Stimulated activated naive CD8-positive, alpha-beta T cell treated with anti-CD3 and anti-CD28 coated beads, Interleukin-15, Interleukin-2, amounts not matched to agents 100 U/mL and 50 U/mL, for 24 hours (primary cell): ENCODE measurements around the gene IFT80.

Experiments used
- ATAC-seq: fragments of 150-1000 bp; cut with Tn5 transposase; one replicate; pipeline ENCODE4 v1.10.0; 2021
- DNase-seq: peaks from one replicate; pipeline ENCODE4 v3.0.0; 2021

The IFT80 gene

GRCh38 chr3:160400702-160401150 lies 1.7 kb upstream of the IFT80 start:
- ATAC-seq (no peak), DNase-seq (peak; percentile 35)

DNA sequence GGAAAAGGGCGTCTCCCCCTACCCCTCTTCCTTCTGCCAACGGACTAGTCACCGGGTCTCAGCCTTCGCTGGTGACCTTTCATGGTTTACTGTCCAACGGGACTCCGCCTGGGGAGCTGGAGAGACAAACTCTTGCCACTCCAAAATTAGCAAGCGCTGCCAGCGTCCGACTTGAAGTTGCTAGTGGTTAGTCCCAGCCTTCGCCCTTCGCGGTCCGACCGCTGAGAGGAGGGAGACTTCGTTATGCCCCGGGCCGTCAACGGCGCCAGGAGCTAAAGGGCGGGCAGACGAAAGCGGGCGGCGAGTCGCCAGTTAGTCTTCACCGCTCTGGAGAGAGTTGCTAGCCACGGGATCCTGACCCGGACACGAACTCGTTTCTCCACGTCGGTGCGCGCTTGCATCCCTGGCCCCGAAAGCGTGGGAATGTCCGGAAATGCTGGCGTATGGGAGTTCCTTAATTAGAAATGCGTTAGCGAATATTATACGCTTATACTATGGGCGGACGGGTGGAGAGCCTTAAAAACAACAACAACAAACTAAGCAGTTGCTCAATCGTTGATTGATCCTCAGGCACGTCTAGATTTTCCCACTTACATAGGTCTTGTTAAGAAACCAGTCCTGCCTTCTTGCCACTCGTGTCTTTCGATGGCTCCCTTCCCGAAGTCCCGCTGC lies 1.1 kb upstream of the IFT80 start:
- DNase-seq: peak; percentile 55
- ATAC-seq: peak; percentile 4

GRCh38 chr3:160398820-160399124 lies 253 bp downstream of the IFT80 start:
- DNase-seq (no peak), ATAC-seq (peak; percentile 2)

DNA sequence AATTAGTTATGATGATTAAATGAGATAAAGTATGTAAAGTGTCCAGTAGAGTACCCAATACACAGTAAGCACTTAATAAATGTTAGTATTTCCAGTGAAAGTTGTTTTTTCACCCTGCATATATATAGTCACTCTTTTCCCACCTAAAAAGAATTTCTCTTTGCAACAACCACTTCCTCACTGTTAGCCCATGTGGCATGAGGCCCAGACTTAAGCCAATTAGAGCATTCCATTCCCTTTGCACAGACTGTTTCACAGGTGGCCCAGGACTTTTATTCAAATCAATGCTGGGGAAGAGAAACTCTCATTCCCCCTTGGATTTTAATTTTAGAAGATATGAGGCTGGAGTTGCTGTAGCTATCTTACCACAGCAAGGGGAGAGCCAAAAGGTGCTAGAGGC lies 3.7 kb downstream of the IFT80 start:
- ATAC-seq: no peak
- no peak for DNase-seq

DNA sequence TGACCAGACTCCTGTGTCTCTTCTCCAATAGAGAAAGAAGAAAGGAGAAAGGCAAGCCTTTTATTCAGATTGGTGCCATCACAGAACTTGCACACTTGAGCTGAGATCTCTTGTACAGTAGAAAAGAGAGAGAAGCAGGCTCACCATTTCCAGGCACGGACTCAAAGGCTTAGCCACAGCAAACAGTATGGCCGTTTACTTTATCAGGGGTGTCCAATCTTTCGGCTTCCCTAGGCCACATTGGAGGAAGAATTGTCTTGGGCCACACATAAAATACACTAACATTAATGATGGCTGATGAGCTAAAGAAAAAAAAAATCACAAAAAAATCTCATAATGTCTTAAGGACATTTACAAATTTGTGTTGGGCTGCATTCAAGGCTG lies 5.0 kb downstream of the IFT80 start:
- no peak for DNase-seq
- no peak for ATAC-seq

- no peak for DNase-seq
- ATAC-seq: no peak
Observed at GRCh38 chr3:160393346-160394008, 5.5 kb downstream of the IFT80 start.

DNA sequence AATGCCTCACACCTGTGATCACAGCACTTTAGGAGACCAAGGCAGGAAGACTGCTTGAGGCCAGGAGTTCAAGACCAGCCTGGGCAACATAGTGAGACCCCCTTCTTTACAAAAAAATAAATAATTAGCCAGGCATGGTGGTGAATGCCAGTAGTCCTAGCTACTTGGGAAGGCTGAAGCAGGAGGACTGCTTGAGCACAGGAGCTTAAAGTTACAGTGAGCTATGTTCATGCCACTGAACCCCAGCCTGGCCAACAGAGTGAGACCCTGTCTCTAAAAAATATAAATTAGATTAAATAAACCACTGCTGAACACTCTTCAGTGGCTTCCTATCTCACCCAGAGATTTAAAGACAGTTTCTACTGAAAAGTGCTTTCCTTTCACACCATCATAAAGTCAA lies 6.2 kb downstream of the IFT80 start:
- no peak for DNase-seq
- no peak for ATAC-seq

GRCh38 chr3:160390565-160391138 lies 8.4 kb downstream of the IFT80 start:
- DNase-seq (no peak), ATAC-seq (no peak)

DNA sequence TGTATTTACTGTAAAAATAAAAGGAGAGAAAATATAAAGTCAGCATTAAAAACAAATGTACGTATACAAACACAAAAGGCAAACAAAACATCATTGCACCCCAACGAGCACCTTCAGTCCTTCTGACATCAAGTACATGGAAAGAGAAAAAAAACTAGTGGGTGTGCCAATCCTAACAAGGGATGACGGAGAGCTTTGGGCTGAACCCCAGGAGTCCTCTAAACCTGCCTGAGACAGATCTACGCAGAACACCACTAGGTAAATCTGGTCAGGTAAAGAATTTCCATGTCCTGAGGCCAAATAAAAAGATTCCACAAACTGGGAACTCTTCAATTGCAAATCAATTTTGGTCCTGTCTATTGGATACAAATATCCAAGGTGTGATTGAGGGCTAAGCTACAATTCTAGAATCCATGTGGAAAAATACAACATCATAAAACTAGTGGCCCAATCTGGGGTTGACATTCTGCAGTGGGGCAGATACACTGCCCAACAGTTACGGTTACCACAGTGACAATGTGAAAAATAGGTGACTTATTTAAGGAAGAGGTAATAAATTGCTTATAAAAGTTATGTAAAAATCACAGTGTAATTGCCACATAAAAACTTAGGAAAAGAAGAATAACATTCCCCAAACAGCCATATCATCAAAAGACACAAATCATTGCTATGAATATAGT lies 14.2 kb downstream of the IFT80 start:
- DNase-seq (no peak), ATAC-seq (no peak)

- DNase-seq: no peak
- no peak for ATAC-seq
Observed at GRCh38 chr3:160381470-160381869, 17.6 kb downstream of the IFT80 start.

GRCh38 chr3:160379628-160380214 lies 19.3 kb downstream of the IFT80 start:
- ATAC-seq (no peak), DNase-seq (no peak)

DNA sequence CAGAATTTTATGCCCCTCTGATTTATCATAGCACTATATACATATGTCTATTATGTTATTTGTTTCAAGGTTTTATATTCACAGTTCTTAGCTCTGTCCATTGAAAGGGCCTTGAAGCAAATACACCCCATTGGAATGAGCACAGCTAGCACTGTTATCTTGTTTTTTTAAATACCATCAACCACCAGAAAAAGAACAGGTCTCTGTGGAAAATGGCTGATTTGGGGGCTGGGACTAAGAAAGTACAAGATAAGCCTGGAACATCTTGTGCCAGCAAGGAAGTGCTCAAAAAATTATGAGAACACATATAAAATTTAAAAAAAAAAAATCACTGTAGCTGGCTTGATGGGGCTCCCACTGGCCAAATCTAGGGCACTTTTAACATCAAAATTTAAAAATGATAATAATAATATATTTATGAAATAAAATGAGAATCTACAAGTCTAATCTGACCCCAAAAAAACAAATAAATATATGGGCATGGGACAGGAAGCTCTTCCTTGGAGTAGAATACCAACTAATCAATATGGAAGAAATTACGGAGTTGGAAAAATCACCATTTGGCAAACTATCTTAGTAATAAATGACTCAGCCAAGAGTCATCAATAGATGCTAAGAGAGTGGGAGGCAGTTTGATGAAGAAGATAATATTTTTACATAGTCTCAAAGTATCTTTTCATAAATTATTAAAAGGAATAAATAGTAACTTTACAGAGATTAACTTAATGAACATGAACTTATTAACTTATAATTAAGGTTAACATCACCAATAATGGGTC lies 20.5 kb downstream of the IFT80 start:
- ATAC-seq: no peak
- no peak for DNase-seq

DNA sequence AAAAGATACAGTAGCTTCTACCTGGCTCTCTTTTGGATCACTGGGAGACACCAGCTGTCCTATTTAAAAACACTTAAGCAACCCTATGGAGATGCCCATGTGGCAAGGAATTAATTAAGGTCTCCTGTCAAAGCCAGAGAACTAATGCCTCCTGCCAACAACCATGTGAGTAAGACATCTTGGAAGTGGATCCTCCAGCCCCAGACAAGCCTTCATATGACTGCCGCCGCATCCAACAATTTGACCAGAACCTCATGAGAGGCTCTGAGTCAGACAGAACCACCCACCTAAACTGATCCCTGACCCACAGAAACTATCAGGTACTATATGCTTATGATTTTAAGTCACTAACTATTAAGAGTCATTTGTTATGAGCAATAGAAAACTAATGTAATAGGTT lies 22.3 kb downstream of the IFT80 start:
- no peak for ATAC-seq
- no peak for DNase-seq

GRCh38 chr3:160374925-160375324 lies 24.1 kb downstream of the IFT80 start:
- DNase-seq: no peak
- ATAC-seq: no peak

- ATAC-seq (no peak), DNase-seq (no peak)
Observed at GRCh38 chr3:160374472-160374871, 24.6 kb downstream of the IFT80 start.

DNA sequence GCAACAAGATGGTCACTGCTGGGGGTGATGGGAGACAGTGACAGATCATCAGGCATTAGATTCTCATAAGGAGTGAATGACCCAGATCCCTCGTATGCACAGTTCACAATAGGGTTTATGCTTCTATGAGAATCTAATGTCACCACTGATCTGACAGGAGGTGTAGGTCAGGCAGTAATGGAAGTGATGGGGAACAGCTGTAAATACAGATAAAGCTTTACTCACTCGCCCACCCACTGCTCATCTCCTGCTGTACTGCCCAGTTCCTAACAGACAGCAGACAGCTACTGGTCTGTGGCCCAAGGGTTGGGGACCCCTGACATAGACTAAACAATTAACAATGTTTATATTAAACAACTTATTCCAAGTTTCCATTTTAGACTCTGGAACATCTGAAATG lies 25.4 kb downstream of the IFT80 start:
- no peak for ATAC-seq
- no peak for DNase-seq

DNA sequence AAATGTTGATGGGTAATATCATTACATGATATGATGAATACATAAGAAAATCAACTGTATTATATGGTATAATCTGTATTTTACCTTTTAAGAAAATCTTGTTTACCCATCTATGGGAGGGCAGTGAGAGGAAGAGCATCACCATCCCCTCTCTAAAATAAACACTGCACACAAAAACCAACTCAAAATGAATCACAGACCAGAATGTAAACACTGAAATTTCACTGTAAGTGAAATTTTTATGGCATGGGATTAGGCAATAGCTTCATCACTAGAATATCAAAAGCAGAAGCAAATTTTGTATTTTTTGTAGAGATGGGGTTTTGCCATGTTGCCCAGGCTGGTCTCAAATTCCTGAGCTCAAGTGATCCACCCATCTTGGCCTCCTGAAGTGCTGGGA lies 26.2 kb downstream of the IFT80 start:
- DNase-seq: no peak
- ATAC-seq: no peak

DNA sequence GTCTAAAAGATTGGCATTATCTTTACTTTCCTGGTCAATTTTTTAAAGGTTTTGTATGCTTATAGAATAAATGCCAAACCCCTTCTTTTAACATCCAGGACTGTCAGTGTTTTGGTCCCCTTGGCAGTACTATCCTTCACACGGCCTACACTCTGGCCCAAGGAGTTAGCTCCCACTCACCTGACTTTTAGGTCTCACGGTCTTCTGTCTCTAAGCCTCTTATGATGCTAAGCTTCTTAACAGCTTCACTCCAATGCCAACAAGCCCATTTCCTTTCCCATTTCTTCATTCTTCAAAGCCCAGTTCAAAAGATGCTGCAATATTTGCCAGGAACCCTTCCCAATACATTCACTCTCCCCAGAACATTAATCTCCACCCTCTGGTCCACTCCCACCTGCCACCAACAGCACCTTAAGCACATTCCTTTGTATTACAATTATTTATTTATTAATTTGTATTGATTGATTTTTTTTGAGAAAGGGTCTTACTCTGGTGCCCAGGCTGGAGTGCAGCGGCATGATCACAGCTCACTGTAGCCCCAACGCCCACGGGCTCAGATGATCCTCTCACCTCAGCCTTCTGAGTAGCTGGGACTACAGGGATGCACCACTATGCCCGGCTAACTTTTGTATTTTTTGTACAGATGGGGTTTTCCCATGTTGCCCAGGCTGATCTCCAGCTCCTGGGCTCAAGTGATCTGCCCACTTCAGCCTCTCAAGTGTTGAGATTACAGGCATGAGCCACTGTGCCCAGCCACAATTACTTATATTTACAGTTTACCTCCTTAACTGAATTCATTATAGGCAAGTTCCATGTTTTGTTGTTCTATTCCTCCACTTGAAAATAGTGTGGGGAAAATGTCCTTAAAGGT lies 27.8 kb downstream of the IFT80 start:
- ATAC-seq: no peak
- no peak for DNase-seq

DNA sequence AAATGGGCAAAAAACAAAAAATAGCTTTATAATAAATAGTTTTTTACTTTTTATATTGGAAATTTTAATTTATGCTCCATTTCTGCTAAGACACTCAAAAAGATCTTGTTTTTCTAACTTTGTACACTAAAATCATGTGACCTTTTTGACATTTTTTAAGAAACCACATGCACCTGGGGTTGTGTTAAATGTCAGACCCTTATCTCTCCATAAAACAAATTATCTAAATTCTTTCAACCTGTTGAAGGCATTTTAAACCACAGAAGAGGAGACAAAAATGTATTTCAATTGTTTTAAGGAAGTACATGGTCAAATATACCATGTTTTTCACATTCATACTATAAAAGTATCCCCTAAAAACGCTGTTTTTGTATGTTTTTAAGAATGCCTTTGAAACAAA lies 29.2 kb downstream of the IFT80 start:
- ATAC-seq: no peak
- no peak for DNase-seq

GRCh38 chr3:160368804-160369203 lies 30.2 kb downstream of the IFT80 start:
- no peak for ATAC-seq
- no peak for DNase-seq

GRCh38 chr3:160365869-160366522 lies 33.0 kb downstream of the IFT80 start:
- ATAC-seq: no peak
- DNase-seq: no peak
